Measurements from ENCODE around the gene APBB1IP.

The APBB1IP gene

GRCh38 chr10:26407406-26407969 is 30.7 kb upstream of the APBB1IP start:
- Histone ChIP-seq H4K20me1 (ENCODE audit: low read depth, low read length) (no peaks in the 10 kb centered on the region), H3K9me2 (replicated peaks; ENCODE audit: insufficient read depth, low read length) (no peaks in the 10 kb centered on the region), H2AFZ (ENCODE audit: low read depth, low read length, severe bottlenecking) (no peak overlapping the region), H3K36me3 (ENCODE audit: low read length) (no peaks in the 10 kb centered on the region), H3K4me3 (ENCODE audit: insufficient read depth, low read length, poor library complexity, severe bottlenecking) (no peak overlapping the region), H3K79me2 (ENCODE audit: insufficient read depth, low read length) (no peaks in the 10 kb centered on the region), H3F3A (ENCODE audit: insufficient read depth) (no peaks in the 10 kb centered on the region), H3K27ac (ENCODE audit: low read depth, low read length) (no peak overlapping the region), H3K9ac (ENCODE audit: low read length) (no peak overlapping the region), H3K27me3 (ENCODE audit: low read length) (no peaks in the 10 kb centered on the region), H3K4me2 (ENCODE audit: low read depth, low read length, poor library complexity, severe bottlenecking) (no peak overlapping the region), H3K9me3 (ENCODE audit: insufficient read depth, low read length) (no peaks in the 10 kb centered on the region)
- no peak for TF ChIP-seq EZH2phosphoT487 (conservative IDR thresholded peaks at IDR 0.05; ENCODE audit: low read length)
- TF ChIP-seq CTCF (IDR thresholded peaks at IDR 0.05; ENCODE audit: insufficient read depth, low read length, poor library complexity, severe bottlenecking) = no peak

- no peak overlapping the region for H3K4me3 ChIP-seq (ENCODE audit: insufficient read depth, low read length, poor library complexity, severe bottlenecking)
- no peaks in the 10 kb centered on the region for H3K9me3 ChIP-seq (ENCODE audit: insufficient read depth, low read length)
- TF ChIP-seq EZH2phosphoT487 (conservative IDR thresholded peaks at IDR 0.05; ENCODE audit: low read length) = no peak
- TF ChIP-seq CTCF (IDR thresholded peaks at IDR 0.05; ENCODE audit: insufficient read depth, low read length, poor library complexity, severe bottlenecking) = no peak
- no peaks in the 10 kb centered on the region for H3F3A ChIP-seq (ENCODE audit: insufficient read depth)
- H3K27ac ChIP-seq (ENCODE audit: low read depth, low read length) = no peak overlapping the region
- peak overlapping the region; percentile 9 for H3K4me2 ChIP-seq (ENCODE audit: low read depth, low read length, poor library complexity, severe bottlenecking)
- H3K79me2 ChIP-seq (ENCODE audit: insufficient read depth, low read length) = no peaks in the 10 kb centered on the region
- no peak overlapping the region for H3K9ac ChIP-seq (ENCODE audit: low read length)
- H3K36me3 ChIP-seq (ENCODE audit: low read length) = no peaks in the 10 kb centered on the region
- H3K9me2 ChIP-seq (replicated peaks; ENCODE audit: insufficient read depth, low read length) = no peaks in the 10 kb centered on the region
- H4K20me1 ChIP-seq (ENCODE audit: low read depth, low read length) = no peaks in the 10 kb centered on the region
- no peak overlapping the region for H2AFZ ChIP-seq (ENCODE audit: low read depth, low read length, severe bottlenecking)
- H3K27me3 ChIP-seq (ENCODE audit: low read length) = no peaks in the 10 kb centered on the region
These were observed 29.2 kb upstream of the APBB1IP start for GRCh38 chr10:26408858-26409494.

GRCh38 chr10:26410356-26410755 is 27.8 kb upstream of the APBB1IP start:
- TF ChIP-seq CTCF (IDR thresholded peaks at IDR 0.05; ENCODE audit: insufficient read depth, low read length, poor library complexity, severe bottlenecking) = no peak
- TF ChIP-seq EZH2phosphoT487 (conservative IDR thresholded peaks at IDR 0.05; ENCODE audit: low read length) = no peak
- Histone ChIP-seq H4K20me1 (ENCODE audit: low read depth, low read length) (no peaks in the 10 kb centered on the region), H3K9ac (ENCODE audit: low read length) (no peak overlapping the region), H3K9me3 (ENCODE audit: insufficient read depth, low read length) (no peaks in the 10 kb centered on the region), H3K4me3 (ENCODE audit: insufficient read depth, low read length, poor library complexity, severe bottlenecking) (no peak overlapping the region), H3K4me2 (ENCODE audit: low read depth, low read length, poor library complexity, severe bottlenecking) (no peak overlapping the region), H3K27ac (ENCODE audit: low read depth, low read length) (no peak overlapping the region), H3K27me3 (ENCODE audit: low read length) (no peaks in the 10 kb centered on the region), H3K9me2 (replicated peaks; ENCODE audit: insufficient read depth, low read length) (no peaks in the 10 kb centered on the region), H2AFZ (ENCODE audit: low read depth, low read length, severe bottlenecking) (no peak overlapping the region), H3K36me3 (ENCODE audit: low read length) (no peaks in the 10 kb centered on the region), H3F3A (ENCODE audit: insufficient read depth) (no peaks in the 10 kb centered on the region), H3K79me2 (ENCODE audit: insufficient read depth, low read length) (no peaks in the 10 kb centered on the region)
